HG03280 (cell line): ENCODE results near the gene BIRC7.

ENCODE experiments used
- ATAC-seq: cut with Tn5 transposase; IDR thresholded peaks from one replicate; pipeline ENCODE4 v1.9.1; 2021; ENCODE audit warnings: mild to moderate bottlenecking, moderate library complexity; ENCODE audit not compliant: unreplicated experiment

BIRC7 gene

GRCh38 chr20:63224412-63225081 lies 11.2 kb upstream of the BIRC7 start:
- no peak for ATAC-seq

- ATAC-seq: no peak
These were observed 10.6 kb upstream of the BIRC7 start for GRCh38 chr20:63225082-63225454.

DNA sequence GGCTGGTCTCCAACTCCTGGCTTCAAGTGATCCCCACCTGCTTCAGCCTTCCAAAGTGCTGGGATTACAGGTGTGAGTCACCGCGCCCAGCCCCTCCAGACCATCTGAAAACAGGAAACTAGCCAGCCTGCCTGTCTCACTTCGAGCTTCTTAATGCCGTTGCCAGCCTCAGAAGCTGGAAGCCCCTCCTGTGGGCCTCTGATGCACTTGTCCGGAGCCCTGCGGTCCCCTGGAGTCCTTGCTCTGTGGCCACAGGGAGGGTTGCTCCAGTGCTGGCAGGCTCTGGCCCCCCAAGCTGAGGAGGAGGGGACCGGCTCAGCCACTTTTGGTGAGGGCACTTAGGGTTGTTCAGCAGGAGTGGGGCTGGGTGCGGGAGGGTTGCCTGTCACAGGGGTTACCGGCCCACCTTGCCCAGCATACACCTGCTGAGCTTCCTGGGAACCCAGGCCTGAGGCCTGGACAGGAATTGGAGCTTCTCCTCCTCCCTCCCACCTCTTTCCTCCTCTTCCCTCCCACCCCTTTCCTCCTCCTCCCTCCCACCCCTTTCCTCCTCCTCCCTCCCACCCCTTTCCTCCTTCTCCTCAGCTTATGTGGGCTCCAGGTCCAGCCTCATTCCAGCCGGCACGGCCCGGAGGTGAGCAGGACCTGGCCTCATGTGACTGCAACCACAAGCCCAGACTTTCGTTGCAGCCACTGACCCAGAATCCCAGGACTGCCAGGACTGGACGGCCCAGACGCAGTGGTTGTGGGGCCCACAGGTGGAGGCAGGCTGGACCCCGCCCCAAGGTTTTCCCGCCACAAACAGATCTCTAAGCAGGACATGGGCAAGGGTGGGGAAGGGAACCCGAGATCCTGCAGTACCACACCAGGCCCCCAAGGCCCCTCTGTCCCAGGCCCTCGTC lies 9.4 kb upstream of the BIRC7 start:
- no peak for ATAC-seq

DNA sequence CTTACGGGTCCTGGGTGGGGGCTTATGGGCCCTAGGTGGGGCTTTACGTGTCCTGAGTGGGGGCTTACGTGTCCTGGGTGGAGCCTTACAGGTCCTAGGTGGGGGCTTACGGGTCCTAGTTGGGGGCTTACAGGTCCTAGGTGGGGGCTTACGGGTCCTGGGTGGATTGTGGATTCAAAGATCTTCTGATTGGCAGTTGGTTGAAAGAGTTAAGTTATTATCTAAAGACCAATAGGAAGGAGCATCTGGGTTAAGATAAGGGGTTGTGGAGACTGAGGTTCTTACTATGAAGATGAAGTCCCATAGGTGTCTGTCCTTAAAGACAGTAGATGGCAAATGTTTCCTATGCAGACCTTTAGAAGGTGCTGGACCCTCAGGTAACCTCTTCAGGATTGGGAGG lies 8.4 kb upstream of the BIRC7 start:
- ATAC-seq: no peak

GRCh38 chr20:63228806-63229205 lies 6.9 kb upstream of the BIRC7 start:
- no peak for ATAC-seq

GRCh38 chr20:63230800-63231268 lies 4.9 kb upstream of the BIRC7 start:
- no peak for ATAC-seq

DNA sequence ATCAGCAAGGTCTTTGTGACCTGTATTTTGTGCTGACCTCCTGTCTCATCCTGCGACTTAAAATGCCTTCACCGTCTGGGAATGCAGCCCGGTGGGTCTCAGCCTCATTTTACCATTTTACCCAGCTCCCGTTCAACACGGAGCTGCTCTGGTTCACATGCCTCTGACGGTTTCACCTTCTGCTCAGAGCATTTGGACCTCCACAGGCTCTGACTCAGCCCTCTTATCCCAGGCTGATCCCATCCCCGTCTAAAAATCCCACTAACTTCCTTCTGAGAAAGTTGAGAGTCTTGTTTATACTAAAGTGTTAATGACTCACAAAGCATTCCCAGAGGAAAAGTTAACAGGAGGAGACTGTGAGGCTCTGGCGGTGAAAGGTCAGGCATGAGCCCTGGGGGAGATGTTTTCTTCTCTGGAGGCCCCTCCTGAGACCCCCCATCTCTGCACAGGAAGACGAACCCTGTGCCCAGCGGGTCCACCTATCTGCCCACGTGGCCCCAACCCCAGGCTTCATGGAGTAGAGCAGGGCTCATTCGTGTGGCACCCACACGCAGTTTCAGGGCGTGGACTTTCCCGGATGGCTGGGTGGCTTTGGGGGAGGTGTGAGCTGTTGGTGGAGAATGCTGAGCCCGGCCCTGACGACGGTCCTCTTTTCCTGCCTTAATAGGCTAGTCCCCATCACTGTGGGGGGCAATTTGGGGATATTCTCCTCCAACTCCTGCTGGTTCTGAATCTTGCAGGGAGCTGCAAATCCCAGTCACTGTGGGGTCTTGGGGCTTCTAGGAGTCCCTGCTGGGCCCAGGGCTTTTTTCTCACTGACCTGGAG lies 3.3 kb upstream of the BIRC7 start:
- no peak for ATAC-seq

DNA sequence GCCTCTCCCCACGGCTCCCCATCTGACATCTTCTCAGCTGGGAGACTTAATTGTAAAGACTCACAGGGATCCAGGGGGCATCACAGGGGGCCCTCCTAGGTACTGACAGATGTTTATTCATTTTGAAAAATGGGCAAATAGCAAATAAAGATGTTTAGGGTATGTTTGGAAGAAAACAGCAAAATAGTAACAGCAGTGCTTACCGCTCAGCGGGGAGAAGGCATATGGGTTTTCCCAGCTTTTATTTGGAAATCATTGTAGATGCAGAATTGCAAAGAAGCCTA lies 2.7 kb upstream of the BIRC7 start:
- ATAC-seq: no peak

- no peak for ATAC-seq
These were observed 1.8 kb upstream of the BIRC7 start for GRCh38 chr20:63233924-63234323.

- no peak for ATAC-seq
These were observed 859 bp upstream of the BIRC7 start for GRCh38 chr20:63234693-63235398.

DNA sequence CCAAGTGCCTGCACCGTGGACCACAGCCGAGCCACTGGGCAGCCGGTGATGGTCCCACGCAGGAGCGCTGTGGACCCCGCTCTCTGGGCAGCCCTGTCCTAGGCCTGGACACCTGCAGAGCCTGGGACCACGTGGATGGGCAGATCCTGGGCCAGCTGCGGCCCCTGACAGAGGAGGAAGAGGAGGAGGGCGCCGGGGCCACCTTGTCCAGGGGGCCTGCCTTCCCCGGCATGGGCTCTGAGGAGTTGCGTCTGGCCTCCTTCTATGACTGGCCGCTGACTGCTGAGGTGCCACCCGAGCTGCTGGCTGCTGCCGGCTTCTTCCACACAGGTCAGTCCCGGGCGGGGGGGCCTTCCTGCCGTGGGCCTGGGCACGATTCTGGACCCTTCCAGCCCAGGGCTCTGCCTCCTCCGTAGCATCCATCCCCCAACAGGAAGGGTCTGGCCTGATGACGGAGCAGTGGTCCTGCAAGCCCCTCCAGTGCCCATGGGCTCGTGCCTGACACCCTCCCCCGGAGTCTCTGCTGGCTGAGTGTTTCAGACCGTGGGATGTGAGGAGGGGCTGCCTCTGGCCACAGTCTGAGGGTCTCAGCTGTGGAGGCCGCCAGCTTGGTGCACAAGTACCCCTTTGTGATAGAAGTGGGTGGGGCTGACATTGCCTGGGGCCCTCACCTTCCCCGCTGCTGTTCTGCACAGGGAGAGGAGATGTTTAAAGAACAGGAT lies 572 bp downstream of the BIRC7 start:
- ATAC-seq: no peak

GRCh38 chr20:63238031-63238430 lies 2.3 kb downstream of the BIRC7 start:
- ATAC-seq: no peak

- ATAC-seq: no peak
These were observed 2.9 kb downstream of the BIRC7 start for GRCh38 chr20:63238514-63239125.

GRCh38 chr20:63239431-63239830 lies 3.7 kb downstream of the BIRC7 start:
- no peak for ATAC-seq

DNA sequence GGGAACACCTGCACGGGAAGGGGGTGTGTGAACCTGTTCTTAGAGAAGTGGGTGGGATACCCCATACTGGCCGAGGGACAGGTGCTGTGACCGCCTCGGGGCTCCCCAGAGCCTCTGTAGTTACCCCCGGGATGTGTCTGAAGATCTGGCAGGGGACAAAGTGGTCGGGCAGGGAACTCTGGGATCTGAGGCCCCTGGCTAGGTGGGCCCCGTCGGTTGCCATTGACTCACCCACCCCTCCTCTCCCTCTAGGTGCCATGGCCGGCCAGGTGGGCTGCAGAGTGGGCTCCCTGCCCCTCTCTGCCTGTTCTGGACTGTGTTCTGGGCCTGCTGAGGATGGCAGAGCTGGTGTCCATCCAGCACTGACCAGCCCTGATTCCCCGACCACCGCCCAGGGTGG lies 4.3 kb downstream of the BIRC7 start:
- no peak for ATAC-seq

- ATAC-seq: no peak
These were observed 5.6 kb downstream of the BIRC7 start for GRCh38 chr20:63241272-63241671.

GRCh38 chr20:63242736-63243135 lies 7.0 kb downstream of the BIRC7 start:
- ATAC-seq: no peak

- no peak for ATAC-seq
These were observed 8.0 kb downstream of the BIRC7 start for GRCh38 chr20:63243604-63244247.

DNA sequence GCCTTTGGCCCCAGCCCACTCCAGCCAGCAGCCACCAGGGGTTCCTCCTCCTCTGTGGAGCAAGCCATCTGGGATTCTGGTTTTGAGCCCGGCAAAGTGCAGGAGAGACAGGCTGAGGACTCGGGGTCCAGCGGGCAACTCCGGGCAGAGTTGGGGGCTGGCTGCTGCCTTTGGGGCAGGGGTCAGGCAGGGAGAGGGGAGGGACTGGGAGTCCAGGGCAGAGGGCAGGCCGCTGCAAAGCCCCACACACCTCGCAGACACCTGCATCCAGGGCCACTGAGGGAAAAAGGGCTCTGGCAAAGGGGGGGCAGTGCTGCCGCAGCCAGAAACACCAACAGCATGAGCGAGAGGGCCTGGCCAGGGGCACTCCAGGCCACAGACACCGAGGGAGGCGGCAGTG lies 8.8 kb downstream of the BIRC7 start:
- ATAC-seq: no peak
